Activated T-cell treated with anti-CD3 and anti-CD28 coated beads, Interleukin-2, amount 50 U/mL, for 4 hours (primary cell): ENCODE data around the gene BICDL2. TPM values are rescaled to one million over a fixed set of nuclear protein-coding genes. Genes with fewer than 3 reads are reported as not detected.
"Not testable (repeated sequence)": the region's sequence is repeated elsewhere in the genome, so short reads cannot be mapped to it uniquely, and the experiment has no call there.

Source experiments
- ATAC-seq, 2 donors: fragments of 200-7000 bp; cut with Tn5 transposase; one replicate each; pipeline ENCODE4 v1.10.0; 2021
- DNase-seq: peaks from one replicate; pipeline ENCODE4 v3.0.0-alpha.2; 2020
- H3K27me3 Mint-ChIP-seq: one replicate; pipeline ENCODE4 v1.8.0; 2021; ENCODE audit warnings: low read depth, mixed read lengths
- H3K36me3 Mint-ChIP-seq: one replicate; pipeline ENCODE4 v1.8.0; 2022; ENCODE audit warnings: mixed read lengths; ENCODE audit not compliant: insufficient read depth
- H3K4me1 Mint-ChIP-seq: one replicate; pipeline ENCODE4 v1.8.0; 2021; ENCODE audit warnings: low read depth, mixed read lengths
- H3K4me3 Mint-ChIP-seq: one replicate; pipeline ENCODE4 v1.8.0; 2021; ENCODE audit warnings: mild to moderate bottlenecking, moderate library complexity, mixed read lengths
- H3K9me3 Mint-ChIP-seq: one replicate; pipeline ENCODE4 v1.8.0; 2021; ENCODE audit warnings: mixed read lengths
- total RNA-seq, 3 donors: library from RNA; stranded (reverse); gene quantifications; one replicate each; pipeline ENCODE4 v1.2.1, GENCODE V29; 2021

BICDL2 gene, protein sequence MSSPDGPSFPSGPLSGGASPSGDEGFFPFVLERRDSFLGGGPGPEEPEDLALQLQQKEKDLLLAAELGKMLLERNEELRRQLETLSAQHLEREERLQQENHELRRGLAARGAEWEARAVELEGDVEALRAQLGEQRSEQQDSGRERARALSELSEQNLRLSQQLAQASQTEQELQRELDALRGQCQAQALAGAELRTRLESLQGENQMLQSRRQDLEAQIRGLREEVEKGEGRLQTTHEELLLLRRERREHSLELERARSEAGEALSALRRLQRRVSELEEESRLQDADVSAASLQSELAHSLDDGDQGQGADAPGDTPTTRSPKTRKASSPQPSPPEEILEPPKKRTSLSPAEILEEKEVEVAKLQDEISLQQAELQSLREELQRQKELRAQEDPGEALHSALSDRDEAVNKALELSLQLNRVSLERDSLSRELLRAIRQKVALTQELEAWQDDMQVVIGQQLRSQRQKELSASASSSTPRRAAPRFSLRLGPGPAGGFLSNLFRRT
- under 1 TPM in 1 of 3 donors, not detected in 2; 0.05 TPM for total RNA-seq

DNA sequence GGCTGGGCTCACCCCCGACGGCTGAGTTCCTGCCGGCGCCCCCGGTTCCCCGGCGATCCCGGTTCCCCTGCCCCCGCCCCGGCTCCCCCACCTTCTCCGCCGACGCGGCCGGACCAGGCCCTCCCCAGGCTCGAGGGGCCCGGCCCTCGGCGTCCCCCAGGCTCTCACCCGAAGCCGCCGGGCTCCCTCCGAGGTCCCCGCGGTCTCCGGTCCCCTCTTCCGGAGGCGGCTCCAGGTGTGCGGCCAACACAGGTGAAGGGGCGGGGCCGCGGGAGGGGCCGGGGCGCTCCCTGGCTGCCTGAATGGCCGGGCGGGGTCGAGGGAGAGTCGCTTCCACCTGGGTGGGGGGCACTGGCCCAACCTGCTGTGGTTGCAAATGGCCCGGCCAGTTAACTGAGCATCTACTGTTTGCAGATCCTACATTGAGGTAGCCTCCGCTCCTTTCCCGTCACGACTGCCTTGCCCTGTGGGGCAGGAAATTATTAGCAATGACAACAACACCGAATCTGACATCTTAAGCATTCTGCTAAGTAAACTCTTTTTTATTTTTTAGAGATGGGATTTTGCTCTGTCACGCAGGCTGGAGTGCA lies at the start of gene BICDL2:
BICDL2 (minus strand) TSS at position 219 of the 590 bp plus-strand sequence. CDS start 1,448 bp downstream, outside the sequence.
- peaks cover 82% of the 10 kb centered on the region for H3K27me3 Mint-ChIP-seq
- H3K4me1 Mint-ChIP-seq: peaks cover 7% of the 10 kb centered on the region
- no peaks in the 10 kb centered on the region for H3K9me3 Mint-ChIP-seq
- no peaks in the 10 kb centered on the region for H3K36me3 Mint-ChIP-seq
- ATAC-seq (no peak), DNase-seq (no peak)
- no peak within 1 kb of the TSS for H3K4me3 Mint-ChIP-seq

DNA sequence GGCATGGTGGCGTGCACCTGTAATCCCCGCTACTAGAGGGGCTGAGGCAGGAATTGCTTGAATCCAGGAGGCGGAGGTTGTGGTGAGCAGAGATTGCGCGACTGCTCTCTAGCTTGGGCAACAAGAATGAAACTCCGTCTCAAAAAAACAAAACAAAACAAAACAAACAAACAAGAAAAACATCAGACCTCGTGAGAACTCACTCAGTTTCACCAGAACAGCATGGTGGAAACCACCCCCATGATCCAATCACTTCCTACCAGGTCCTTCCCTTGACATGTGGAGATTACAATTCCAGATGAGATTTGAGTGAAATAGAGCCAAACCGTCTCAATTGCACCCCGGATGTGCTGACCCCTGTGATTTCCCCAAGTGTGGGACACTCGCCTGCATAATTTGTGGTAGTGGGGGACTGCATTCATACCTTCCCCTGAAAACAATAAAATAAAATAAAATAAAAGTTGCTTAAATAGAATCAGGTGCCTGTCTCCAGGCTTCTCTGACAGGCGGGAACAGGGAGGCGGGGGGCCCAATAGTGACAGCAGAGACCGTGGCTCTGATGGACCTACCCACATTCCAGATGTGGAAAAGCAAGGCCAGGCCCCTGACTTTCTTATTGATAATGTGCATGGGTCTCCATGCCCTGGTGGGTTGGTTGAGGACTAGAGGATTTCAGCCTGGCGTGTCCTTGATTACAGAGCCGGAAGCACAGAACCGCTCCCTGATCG lies 49.3 kb upstream of the BICDL2 start:
- peaks cover 49% of the 10 kb centered on the region for H3K4me1 Mint-ChIP-seq
- H3K4me3 Mint-ChIP-seq: no peak overlapping the region
- no peak for ATAC-seq
- H3K27me3 Mint-ChIP-seq: no peaks in the 10 kb centered on the region
- H3K36me3 Mint-ChIP-seq: no peaks in the 10 kb centered on the region
- DNase-seq: no peak
- H3K9me3 Mint-ChIP-seq: no peaks in the 10 kb centered on the region

DNA sequence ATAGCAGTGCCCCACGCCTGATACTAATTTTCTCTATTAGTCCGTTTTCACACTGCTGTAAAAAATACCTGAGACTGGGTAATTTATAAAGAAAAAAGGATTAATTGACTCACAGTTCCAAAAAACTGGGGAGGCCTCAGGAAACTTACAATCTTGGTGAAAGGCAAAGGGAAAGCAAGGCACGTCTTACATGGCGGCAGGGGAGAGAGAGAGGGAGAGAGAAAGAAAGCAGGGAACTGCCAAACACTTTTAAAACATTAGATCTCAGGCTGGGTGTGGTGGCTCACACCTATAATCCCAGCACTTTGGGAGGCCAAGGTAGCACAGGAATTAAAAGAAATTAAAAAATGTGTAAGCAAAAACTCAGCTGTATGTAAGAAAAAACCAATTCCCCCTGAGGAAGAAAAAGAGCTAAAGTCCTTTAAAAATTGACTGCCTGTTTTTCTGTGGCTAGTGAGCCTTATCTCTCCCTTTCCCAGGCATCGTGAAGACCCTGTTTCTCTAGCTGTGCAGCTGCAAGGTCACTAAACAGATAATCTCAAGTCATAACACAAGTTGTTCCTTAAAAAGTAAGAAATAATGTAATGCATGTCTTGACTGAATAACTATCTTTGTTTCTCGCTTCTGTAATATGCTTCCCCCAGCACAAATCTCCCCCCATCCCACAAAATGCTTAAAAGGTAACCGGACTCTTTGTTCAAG lies 48.4 kb upstream of the BICDL2 start:
- ATAC-seq (no peak), DNase-seq (no peak)
- H3K9me3 Mint-ChIP-seq: peaks cover 3% of the 10 kb centered on the region
- peaks cover 54% of the 10 kb centered on the region for H3K4me1 Mint-ChIP-seq
- peaks cover 2% of the 10 kb centered on the region for H3K36me3 Mint-ChIP-seq
- H3K4me3 Mint-ChIP-seq: no peak overlapping the region
- no peaks in the 10 kb centered on the region for H3K27me3 Mint-ChIP-seq

DNA sequence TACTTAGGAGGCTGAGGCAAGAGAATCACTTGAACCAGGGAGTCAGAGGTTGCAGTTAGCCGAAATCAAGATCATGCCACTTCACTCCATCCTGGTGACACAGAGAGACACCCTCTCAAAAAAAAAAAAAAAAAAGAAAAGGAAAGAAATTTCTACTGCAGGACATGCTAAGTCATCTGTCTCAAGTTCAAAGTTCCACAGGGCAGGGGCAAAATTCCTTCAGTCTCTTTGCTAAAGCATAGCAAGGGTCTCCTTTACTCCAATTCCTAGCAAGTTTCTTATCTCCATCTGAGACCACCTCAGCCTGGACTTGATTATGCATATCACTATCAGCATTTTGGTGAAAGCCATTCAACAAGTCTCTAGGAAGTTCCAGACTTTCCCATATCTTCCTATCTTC lies 47.7 kb upstream of the BICDL2 start:
- no peak overlapping the region for H3K4me3 Mint-ChIP-seq
- peaks cover 60% of the 10 kb centered on the region for H3K4me1 Mint-ChIP-seq
- peaks cover 4% of the 10 kb centered on the region for H3K36me3 Mint-ChIP-seq
- no peaks in the 10 kb centered on the region for H3K27me3 Mint-ChIP-seq
- ATAC-seq: no peak
- H3K9me3 Mint-ChIP-seq: peaks cover 3% of the 10 kb centered on the region
- no peak for DNase-seq

DNA sequence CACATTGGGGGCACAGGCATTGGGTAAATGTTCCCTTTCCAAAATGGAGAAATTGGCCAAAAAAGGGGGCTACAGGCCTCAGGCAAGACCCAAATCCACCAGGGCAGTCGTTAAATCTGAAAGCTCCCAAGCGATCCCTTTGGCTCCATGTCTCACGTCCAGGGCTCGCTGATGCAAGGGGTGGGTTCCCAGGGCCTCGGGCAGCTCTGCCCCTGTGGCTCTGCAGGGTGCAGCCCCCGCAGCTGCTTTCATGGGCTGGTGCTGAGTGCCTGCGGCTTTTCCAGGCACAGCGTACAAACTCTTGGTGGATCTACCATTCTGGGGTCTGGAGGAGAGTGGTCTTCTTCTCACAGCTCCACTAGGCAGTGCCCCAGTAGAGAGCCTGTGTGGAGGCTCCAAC lies 46.7 kb upstream of the BICDL2 start:
- H3K27me3 Mint-ChIP-seq, DNase-seq, H3K4me3 Mint-ChIP-seq, H3K9me3 Mint-ChIP-seq, H3K36me3 Mint-ChIP-seq, ATAC-seq: not testable (repeated sequence)
- peaks cover 63% of the 10 kb centered on the region for H3K4me1 Mint-ChIP-seq

DNA sequence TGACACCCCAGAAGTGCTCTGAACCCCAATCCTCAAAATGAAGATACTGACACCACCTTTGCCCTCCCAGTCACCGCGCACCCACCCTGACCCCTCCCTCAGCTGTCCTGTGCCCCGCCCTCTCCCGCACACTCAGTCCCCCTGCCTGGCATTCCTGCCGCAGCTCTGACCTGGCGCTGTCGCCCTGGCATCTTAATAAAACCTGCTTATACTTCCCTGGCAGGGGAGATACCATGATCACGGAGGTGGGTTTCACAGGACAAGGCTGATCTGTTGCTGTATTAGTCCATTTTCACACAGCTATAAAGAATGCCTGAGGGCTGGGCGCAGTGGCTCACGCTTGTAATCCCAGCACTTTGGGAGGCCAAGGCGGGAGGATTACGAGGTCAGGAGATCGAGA lies 45.2 kb upstream of the BICDL2 start:
- not testable (repeated sequence) for H3K36me3 Mint-ChIP-seq, DNase-seq, ATAC-seq, H3K27me3 Mint-ChIP-seq, H3K4me3 Mint-ChIP-seq
- H3K4me1 Mint-ChIP-seq: peaks cover 62% of the 10 kb centered on the region
- peaks cover 11% of the 10 kb centered on the region for H3K9me3 Mint-ChIP-seq

DNA sequence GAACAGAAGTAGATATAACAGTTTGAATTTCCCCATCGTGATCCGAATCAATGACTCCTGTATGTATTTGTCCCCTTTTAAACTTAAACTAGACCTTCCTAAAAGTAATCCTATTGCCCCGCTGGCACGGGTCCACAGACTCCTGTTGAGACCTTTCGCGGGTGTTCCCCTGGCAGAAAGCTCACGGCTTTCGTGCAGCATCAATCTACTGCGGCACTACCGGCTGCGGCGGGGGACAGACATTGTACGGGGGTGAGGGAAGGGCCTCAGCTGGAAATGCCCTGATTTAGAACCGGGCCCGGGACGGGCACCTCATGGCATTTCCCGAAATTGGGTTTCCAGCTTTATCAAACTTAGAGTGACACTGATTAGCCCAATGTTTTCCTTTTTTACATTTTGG lies 43.3 kb upstream of the BICDL2 start:
- no peak for ATAC-seq
- DNase-seq: no peak
- Mint-ChIP-seq H3K4me1 (peaks cover 70% of the 10 kb centered on the region), H3K27me3 (no peaks in the 10 kb centered on the region), H3K36me3 (peaks cover 7% of the 10 kb centered on the region), H3K9me3 (peaks cover 11% of the 10 kb centered on the region), H3K4me3 (no peak overlapping the region)

DNA sequence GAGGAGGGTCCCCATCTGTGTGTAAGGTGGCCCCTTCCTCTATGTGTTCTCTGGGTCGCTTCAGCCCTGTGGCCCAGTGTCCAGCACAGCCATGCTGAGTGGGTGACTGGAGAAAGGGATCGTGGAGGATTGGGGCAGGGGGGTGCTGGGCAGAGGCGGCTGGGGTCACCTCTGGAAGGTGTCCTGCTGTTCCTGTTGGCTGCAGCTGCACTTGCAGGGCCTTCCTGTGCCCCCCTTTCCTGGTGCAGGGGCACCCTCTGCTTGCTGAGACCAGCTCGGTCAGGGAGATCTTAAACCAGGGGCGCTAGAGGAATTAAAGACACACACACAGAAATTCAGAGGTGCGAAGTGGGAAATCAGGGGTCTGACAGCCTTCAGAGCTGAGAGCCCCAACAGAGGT lies 39.8 kb upstream of the BICDL2 start:
- DNase-seq (no peak), ATAC-seq (no peak)
- peaks cover 11% of the 10 kb centered on the region for H3K9me3 Mint-ChIP-seq
- H3K27me3 Mint-ChIP-seq: no peaks in the 10 kb centered on the region
- peak overlapping the region; percentile 33 for H3K4me3 Mint-ChIP-seq
- H3K4me1 Mint-ChIP-seq: peaks cover 84% of the 10 kb centered on the region
- H3K36me3 Mint-ChIP-seq: peaks cover 7% of the 10 kb centered on the region

DNA sequence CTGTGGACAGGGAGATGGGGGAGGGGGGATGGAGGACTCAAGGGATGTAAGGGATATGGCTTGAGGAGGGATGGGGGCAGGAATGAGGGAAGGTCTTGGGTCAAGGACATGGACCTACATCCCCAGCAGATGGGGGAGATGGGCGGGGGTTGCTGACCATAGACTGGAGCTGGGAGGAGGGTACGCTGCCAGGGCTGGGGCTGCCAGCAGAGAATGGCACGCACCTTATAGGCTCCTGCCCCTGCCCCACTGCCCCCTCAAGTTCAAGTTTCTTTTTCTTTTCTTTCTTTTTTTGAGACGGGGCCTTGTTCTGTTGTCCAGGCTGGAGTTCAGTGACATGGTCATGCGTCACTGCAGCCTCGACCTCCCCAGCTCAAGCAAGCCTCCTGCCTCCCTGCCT lies 39.2 kb upstream of the BICDL2 start:
- H3K36me3 Mint-ChIP-seq, H3K4me3 Mint-ChIP-seq, ATAC-seq: not testable (repeated sequence)

DNA sequence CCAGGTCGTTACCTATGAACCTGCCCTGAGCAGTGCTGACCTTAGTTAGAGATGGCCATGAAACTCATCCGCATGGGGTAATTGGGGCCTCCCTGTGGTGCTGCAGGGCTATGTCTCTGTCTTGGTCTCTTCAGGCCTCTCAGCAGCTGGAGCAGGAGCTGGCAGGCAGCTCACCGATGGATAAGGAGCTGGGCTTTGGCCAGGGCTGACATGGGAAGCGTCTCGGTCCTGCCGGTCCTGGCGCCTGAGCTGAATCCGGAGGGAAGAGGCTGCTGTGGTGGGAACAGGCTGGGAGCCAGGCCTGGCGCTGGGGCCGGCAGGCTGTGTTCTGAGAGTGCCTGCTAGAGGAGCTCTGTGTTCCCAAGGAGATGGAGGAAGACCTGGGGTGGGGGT lies 38.8 kb upstream of the BICDL2 start:
- peaks cover 5% of the 10 kb centered on the region for H3K36me3 Mint-ChIP-seq
- no peaks in the 10 kb centered on the region for H3K27me3 Mint-ChIP-seq
- no peak for DNase-seq
- peak overlapping the region; percentile 67 for H3K4me3 Mint-ChIP-seq
- peaks cover 7% of the 10 kb centered on the region for H3K9me3 Mint-ChIP-seq
- H3K4me1 Mint-ChIP-seq: peaks cover 83% of the 10 kb centered on the region
- ATAC-seq: peak in 1 of 2 donors; percentile 10

More for the DNA sequence above, 39.2 kb upstream of the BICDL2 start:
- H3K9me3 Mint-ChIP-seq: peaks cover 10% of the 10 kb centered on the region
- H3K27me3 Mint-ChIP-seq, DNase-seq: not testable (repeated sequence)
- peaks cover 85% of the 10 kb centered on the region for H3K4me1 Mint-ChIP-seq

DNA sequence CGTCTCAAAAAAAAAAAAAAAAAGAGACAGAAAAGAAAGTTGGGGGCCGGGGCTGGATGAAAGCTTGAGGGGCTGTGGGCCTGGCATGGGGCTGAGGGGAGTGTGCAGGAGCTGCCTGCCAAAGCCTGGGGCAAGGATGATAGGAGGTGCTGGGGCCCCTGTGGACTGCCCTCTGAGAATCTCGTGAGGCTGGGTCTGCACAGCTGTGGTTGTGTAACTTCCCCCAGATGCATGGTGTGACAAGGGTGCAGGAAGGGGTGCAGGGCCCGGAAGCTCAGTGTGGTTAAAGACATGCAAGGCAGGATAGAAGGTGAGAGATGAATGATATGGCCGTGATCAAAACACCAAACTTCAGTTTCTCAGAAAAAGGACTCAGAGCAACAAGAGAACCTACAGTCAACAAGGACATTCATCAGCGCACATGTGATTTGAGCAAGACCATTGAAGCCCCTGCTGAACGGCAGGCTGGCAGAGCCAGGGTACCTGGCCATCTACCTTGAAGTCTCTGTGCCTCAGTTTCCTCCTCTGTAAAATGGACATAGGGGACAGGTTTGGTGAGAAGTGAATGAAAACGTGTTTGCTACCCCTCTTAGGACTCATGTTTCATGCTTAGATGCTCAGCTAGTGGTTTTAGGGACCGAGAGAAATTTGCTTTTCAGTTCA lies 38.2 kb upstream of the BICDL2 start:
- peak; percentile 77 to 80 for ATAC-seq
- peak overlapping the region; percentile 67 for H3K4me3 Mint-ChIP-seq
- H3K4me1 Mint-ChIP-seq: peaks cover 85% of the 10 kb centered on the region
- peaks cover 7% of the 10 kb centered on the region for H3K9me3 Mint-ChIP-seq
- peak; percentile 62 for DNase-seq
- H3K27me3 Mint-ChIP-seq: no peaks in the 10 kb centered on the region
- peaks cover 8% of the 10 kb centered on the region for H3K36me3 Mint-ChIP-seq

DNA sequence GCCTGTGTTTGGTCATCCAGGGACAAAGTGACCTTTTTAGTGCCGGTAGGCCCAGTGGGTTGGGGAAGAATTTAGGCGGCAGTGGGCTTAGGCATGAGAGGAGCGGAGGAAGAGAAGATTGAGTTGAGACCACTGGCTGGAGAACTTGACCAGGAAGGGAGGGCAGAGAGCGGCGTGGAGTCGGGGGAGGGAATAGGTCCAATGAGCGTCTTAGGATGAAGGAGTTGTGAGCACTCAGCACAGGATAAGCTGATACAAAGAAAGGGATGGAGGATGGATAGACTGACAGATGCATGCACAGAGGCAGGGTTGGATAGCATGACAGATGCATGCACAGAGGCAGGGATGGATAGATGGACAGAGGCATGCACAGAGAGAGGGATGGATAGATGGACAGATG lies 36.7 kb upstream of the BICDL2 start:
- H3K27me3 Mint-ChIP-seq: no peaks in the 10 kb centered on the region
- peaks cover 86% of the 10 kb centered on the region for H3K4me1 Mint-ChIP-seq
- DNase-seq (no peak), ATAC-seq (no peak)
- H3K4me3 Mint-ChIP-seq: peak overlapping the region; percentile 67
- peaks cover 7% of the 10 kb centered on the region for H3K9me3 Mint-ChIP-seq
- H3K36me3 Mint-ChIP-seq: peaks cover 15% of the 10 kb centered on the region

DNA sequence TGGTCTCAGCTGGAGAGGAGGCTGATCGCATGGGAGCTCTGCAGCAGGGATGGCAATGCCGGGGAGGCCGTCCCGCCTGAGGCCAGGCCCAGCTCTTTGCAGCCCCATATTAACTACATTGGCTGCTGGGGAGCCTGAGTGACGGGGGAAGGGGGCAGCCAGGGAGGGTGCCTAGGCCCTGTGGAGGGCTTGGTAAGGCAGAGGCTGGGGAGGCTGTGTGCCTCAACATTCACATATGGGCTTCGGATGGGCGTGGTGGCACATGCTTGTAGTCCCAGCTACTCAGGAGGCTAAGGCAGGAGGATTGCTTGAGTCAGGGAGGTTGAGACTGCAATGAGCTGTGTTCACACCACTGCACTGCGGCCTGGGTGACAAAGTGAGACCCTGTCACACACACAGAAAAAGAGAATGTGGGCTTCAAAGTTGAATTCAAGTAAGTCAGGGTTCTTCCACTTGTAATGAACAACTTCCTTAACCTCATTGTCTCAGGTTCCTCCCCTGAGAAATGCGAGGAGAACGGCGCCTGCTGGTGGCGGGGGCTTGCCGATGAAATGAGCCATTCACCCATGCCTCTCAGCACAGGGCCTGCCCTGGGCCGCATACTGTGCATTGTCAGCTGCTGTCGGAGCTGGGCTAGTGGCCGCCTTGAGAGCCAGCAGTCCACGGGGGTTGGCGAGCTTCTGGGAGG lies 36.0 kb upstream of the BICDL2 start:
- ATAC-seq: peak; percentile 44 to 49
- H3K4me3 Mint-ChIP-seq, DNase-seq, H3K27me3 Mint-ChIP-seq, H3K9me3 Mint-ChIP-seq: not testable (repeated sequence)
- Mint-ChIP-seq H3K36me3 (peaks cover 16% of the 10 kb centered on the region), H3K4me1 (peaks cover 83% of the 10 kb centered on the region)
